Neuronal stem cell (in vitro differentiated cells): ENCODE results near the gene OLFM1.
"Not testable (repeated sequence)": the region's sequence is repeated elsewhere in the genome, so short reads cannot be mapped to it uniquely, and the experiment has no call there.

Experiments used
- DNase-seq: peaks from one replicate; pipeline ENCODE4 v3.0.0-alpha.2; 2013; ENCODE audit warnings: low spot score
- H2AFZ ChIP-seq: one replicate; pipeline ENCODE4 v1.6.1; 2013; ENCODE audit warnings: mild to moderate bottlenecking, low read length, inconsistent platforms
- H2AK5ac ChIP-seq: 2 replicates; pipeline ENCODE4 v1.6.1; 2013; ENCODE audit warnings: low read depth, mild to moderate bottlenecking, inconsistent platforms, low read length, moderate library complexity, mixed read lengths
- H2BK120ac ChIP-seq: 2 replicates; pipeline ENCODE4 v1.6.1; 2013; ENCODE audit warnings: low read depth, mild to moderate bottlenecking, inconsistent platforms, low read length, moderate library complexity, mixed read lengths
- H2BK12ac ChIP-seq: one replicate; pipeline ENCODE4 v1.6.1; 2013; ENCODE audit warnings: low read length, inconsistent platforms
- H2BK15ac ChIP-seq: 2 replicates; pipeline ENCODE4 v1.6.1; 2013; ENCODE audit warnings: mild to moderate bottlenecking, low read length, inconsistent platforms, mixed read lengths
- H2BK5ac ChIP-seq: one replicate; pipeline ENCODE4 v1.6.1; 2013; ENCODE audit warnings: inconsistent platforms, mild to moderate bottlenecking, low read length, moderate library complexity
- H3K14ac ChIP-seq: one replicate; pipeline ENCODE4 v1.6.1; 2013; ENCODE audit warnings: low read length, inconsistent platforms
- H3K18ac ChIP-seq: 2 replicates; pipeline ENCODE4 v1.6.1; 2013; ENCODE audit warnings: low read length, inconsistent platforms
- H3K23ac ChIP-seq: 2 replicates; pipeline ENCODE4 v1.6.1; 2013; ENCODE audit warnings: low read depth, mild to moderate bottlenecking, mixed read lengths, low read length, inconsistent platforms; ENCODE audit not compliant: poor library complexity
- H3K27ac ChIP-seq: replicated peaks from 3 replicates; pipeline ENCODE4 v1.5.1; 2013; ENCODE audit warnings: low read length, inconsistent platforms
- H3K27me3 ChIP-seq, 3 experiments: 2 replicates each; pipeline ENCODE4 v1.6.1; 2013; ENCODE audit warnings: low read length in 3 of 3, mild to moderate bottlenecking in 2 of 3, inconsistent platforms in 1 of 3, low read depth in 1 of 3, mixed read lengths in 1 of 3, moderate library complexity in 1 of 3; ENCODE audit not compliant: control insufficient read depth in 3 of 3, insufficient read depth in 3 of 3
- H3K36me3 ChIP-seq, 2 donors: replicated peaks in 1 of 2; 2 replicates each; pipeline ENCODE4 v1.6.1; 2013; ENCODE audit warnings: low read length in 2 of 2; ENCODE audit not compliant: control insufficient read depth in 2 of 2, insufficient read depth in 2 of 2
- H3K4ac ChIP-seq: 2 replicates; pipeline ENCODE4 v1.6.1; 2013; ENCODE audit warnings: inconsistent platforms, mild to moderate bottlenecking, low read length, moderate library complexity
- H3K4me1 ChIP-seq, 2 donors: 1 replicate in 1 of 2; 2 replicates in 1 of 2; pipeline ENCODE4 v1.6.1; 2013; ENCODE audit warnings: low read length in 2 of 2, low read depth in 1 of 2; ENCODE audit not compliant: control insufficient read depth in 2 of 2, insufficient read depth in 1 of 2
- H3K4me2 ChIP-seq: one replicate; pipeline ENCODE4 v1.6.1; 2013; ENCODE audit warnings: mild to moderate bottlenecking, low read length, inconsistent platforms; ENCODE audit not compliant: insufficient read depth, poor library complexity, severe bottlenecking
- H3K4me3 ChIP-seq, 2 donors: 2 replicates each; pipeline ENCODE4 v1.5.1; 2013; ENCODE audit warnings: low read length in 2 of 2, mild to moderate bottlenecking in 2 of 2, inconsistent platforms in 1 of 2, moderate library complexity in 1 of 2
- H3K79me1 ChIP-seq: one replicate; pipeline ENCODE4 v1.6.1; 2013; ENCODE audit warnings: low read depth, mild to moderate bottlenecking, inconsistent platforms, low read length, moderate library complexity
- H3K9ac ChIP-seq: one replicate; pipeline ENCODE4 v1.6.1; 2013; ENCODE audit warnings: mild to moderate bottlenecking, low read depth, low read length, inconsistent platforms; ENCODE audit not compliant: poor library complexity
- H3K9me3 ChIP-seq, 2 donors: replicated peaks in 1 of 2; 2 replicates each; pipeline versions ENCODE3 to v1.6.1; 2013; ENCODE audit warnings: low read length in 2 of 2, mild to moderate bottlenecking in 2 of 2, inconsistent platforms in 1 of 2, low read depth in 1 of 2, mixed read lengths in 1 of 2, moderate library complexity in 1 of 2; ENCODE audit not compliant: control insufficient read depth in 2 of 2, insufficient read depth in 1 of 2
- H4K8ac ChIP-seq: one replicate; pipeline ENCODE4 v1.6.1; 2013; ENCODE audit warnings: low read depth, mild to moderate bottlenecking, inconsistent platforms, low read length, moderate library complexity
- H4K91ac ChIP-seq: one replicate; pipeline ENCODE4 v1.6.1; 2013; ENCODE audit warnings: low read length, low read depth, mild to moderate bottlenecking, inconsistent platforms; ENCODE audit not compliant: poor library complexity
- WGBS, 2 donors: extraction: QIAGEN DNeasy Blood & Tissue Kit; methylation state at CpG; one replicate each; pipeline ENCODE4 v1.1.7; 2013; ENCODE audit warnings: missing lambda C conversion rate in 2 of 2, mixed read lengths in 1 of 2; ENCODE audit not compliant: insufficient read length in 2 of 2, insufficient replicate concordance in 1 of 2; ENCODE audit errors: extremely low coverage in 2 of 2; 5-methylcytosine and 5-hydroxymethylcytosine counted together

The OLFM1 gene

DNA sequence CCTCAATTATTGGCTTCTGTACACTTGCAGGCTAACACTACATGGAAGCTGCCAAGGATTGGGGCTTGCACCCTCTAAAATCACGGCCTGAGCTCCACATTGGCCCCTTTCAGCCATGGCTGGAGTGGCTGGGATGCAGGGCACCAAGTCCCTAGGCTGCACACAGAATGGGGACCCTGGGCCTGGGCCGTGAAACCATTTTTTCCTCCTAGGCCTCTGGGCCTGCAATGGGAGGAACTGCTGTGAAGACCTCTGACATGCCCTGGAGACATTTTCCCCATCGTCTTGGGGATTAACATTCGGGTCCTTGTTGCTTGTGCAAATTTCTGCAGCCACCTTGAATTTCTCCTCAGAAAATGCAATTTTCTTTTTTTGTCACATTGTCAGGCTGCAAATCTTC is 23.6 kb upstream of the OLFM1 start:
- H3K4ac ChIP-seq, H3K4me1 ChIP-seq, H3K27me3 ChIP-seq, H3K14ac ChIP-seq, H2AFZ ChIP-seq, DNase-seq, H2BK15ac ChIP-seq, H2BK5ac ChIP-seq, H4K8ac ChIP-seq, H3K79me1 ChIP-seq, H3K18ac ChIP-seq, H3K4me3 ChIP-seq, H3K9ac ChIP-seq, H2AK5ac ChIP-seq, H2BK12ac ChIP-seq, H3K27ac ChIP-seq, H3K23ac ChIP-seq, H4K91ac ChIP-seq, H2BK120ac ChIP-seq, H3K36me3 ChIP-seq, H3K4me2 ChIP-seq: not testable (repeated sequence)
- H3K9me3 ChIP-seq = peaks cover 0 to 10% of the 10 kb centered on the region in 2 donors
- WGBS, 2 donors = no CpG with 5 or more reads among the region's 4 CpGs

DNA sequence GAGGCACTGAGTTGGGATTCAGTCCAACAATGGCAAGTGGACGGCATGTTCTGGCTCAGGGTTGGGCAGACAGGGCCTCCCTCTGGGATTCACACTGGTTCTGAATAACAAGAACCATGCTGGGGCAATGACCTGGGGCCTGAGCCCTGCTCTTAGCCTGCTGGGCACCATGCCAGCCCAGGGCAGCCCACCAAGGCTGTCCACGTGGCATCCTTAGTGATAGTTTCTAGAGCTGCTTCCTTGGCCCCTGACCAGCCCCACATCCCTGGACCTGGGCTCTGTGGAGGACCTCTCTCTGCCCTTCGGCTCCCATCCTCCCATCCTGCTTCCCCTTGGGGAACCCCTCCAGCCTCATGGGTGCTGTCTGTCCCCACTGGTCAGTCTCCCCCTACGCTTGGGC is 22.3 kb upstream of the OLFM1 start:
- no peak overlapping the region for H3K4me3 ChIP-seq
- no peak overlapping the region for H3K4ac ChIP-seq
- H2BK120ac ChIP-seq = no peak overlapping the region
- H3K9ac ChIP-seq = no peak overlapping the region
- H4K91ac ChIP-seq = no peak overlapping the region
- DNase-seq = no peak
- peaks cover 0 to 16% (median 0%) of the 10 kb centered on the region in 3 experiments for H3K27me3 ChIP-seq
- H3K18ac ChIP-seq = no peak overlapping the region
- no CpG with 5 or more reads among the region's 4 CpGs for WGBS, 2 donors
- H2AFZ ChIP-seq = no peak overlapping the region
- H2BK5ac ChIP-seq = no peak overlapping the region
- peaks cover 3% of the 10 kb centered on the region for H3K79me1 ChIP-seq
- no peak overlapping the region for H3K4me2 ChIP-seq
- H2BK15ac ChIP-seq = no peak overlapping the region
- no peak overlapping the region for H4K8ac ChIP-seq
- peaks cover 0 to 10% of the 10 kb centered on the region in 2 donors for H3K9me3 ChIP-seq
- peaks cover 0 to 8% of the 10 kb centered on the region in 2 donors for H3K4me1 ChIP-seq
- H3K14ac ChIP-seq = no peak overlapping the region
- H3K36me3 ChIP-seq = no peaks in the 10 kb centered on the region
- H2BK12ac ChIP-seq = no peak overlapping the region
- no peak overlapping the region for H3K27ac ChIP-seq
- H3K23ac ChIP-seq = no peak overlapping the region
- no peak overlapping the region for H2AK5ac ChIP-seq

DNA sequence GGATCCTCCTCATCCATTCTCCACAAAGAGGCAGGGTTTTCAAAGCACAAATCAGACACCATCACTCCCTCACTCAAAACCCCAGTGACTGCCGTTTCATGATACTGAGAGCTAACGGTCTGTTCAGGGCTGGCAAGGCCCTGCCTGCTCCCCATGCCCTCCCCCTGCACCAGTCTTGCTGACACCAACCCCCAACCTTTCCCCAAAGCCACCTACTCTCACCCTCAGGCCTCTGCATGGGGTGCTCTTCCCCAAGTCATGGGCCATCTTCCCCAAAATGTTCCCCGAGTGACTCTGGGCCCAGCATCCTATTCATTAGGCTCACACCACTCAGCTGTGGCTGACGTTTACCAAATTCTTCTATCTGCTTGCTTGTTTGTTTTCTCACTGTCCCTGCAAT is 21.7 kb upstream of the OLFM1 start:
- H2AFZ ChIP-seq = no peak overlapping the region
- H4K8ac ChIP-seq = no peak overlapping the region
- H3K27ac ChIP-seq = no peak overlapping the region
- peaks cover 0 to 13% of the 10 kb centered on the region in 2 donors for H3K4me1 ChIP-seq
- no peak overlapping the region for H3K4me2 ChIP-seq
- no CpG with 5 or more reads among the region's 4 CpGs for WGBS, 2 donors
- DNase-seq = no peak
- H3K36me3 ChIP-seq = no peaks in the 10 kb centered on the region
- no peak overlapping the region for H2BK12ac ChIP-seq
- no peak overlapping the region for H3K23ac ChIP-seq
- H2BK120ac ChIP-seq = no peak overlapping the region
- no peak overlapping the region for H3K14ac ChIP-seq
- H3K4ac ChIP-seq = no peak overlapping the region
- H3K9ac ChIP-seq = no peak overlapping the region
- no peak overlapping the region for H2AK5ac ChIP-seq
- peaks cover 0 to 10% of the 10 kb centered on the region in 2 donors for H3K9me3 ChIP-seq
- no peak overlapping the region for H3K4me3 ChIP-seq
- no peak overlapping the region for H2BK5ac ChIP-seq
- H3K27me3 ChIP-seq = peaks cover 0 to 20% (median 0%) of the 10 kb centered on the region in 3 experiments
- H3K79me1 ChIP-seq = peaks cover 3% of the 10 kb centered on the region
- no peak overlapping the region for H2BK15ac ChIP-seq
- H4K91ac ChIP-seq = no peak overlapping the region
- H3K18ac ChIP-seq = no peak overlapping the region

DNA sequence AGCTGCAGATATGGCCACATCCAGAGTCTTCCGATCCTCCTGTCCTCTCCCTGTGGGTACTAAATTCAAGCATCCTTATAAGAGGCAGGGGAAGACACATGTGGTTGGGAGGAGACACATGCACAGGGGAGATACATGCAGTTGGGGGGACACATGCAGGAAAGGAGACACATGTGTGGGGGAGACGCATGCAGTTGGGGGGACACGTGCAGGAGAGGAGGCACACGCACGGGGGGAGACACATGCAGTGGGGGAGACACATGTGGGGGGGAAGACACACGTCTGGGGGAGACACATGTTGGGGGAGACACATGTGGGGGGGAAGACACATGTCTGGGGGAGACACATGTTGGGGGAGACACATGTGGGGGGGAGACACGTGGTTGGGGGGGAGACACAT is 21.2 kb upstream of the OLFM1 start:
- Histone ChIP-seq H3K4me2 (no peak overlapping the region), H2AFZ (no peak overlapping the region), H3K9ac (peak overlapping the region; percentile 66), H3K9me3 (peaks cover 0 to 10% of the 10 kb centered on the region in 2 donors), H3K18ac (no peak overlapping the region), H2BK12ac (peak overlapping the region; percentile 76), H4K91ac (no peak overlapping the region), H3K27ac (no peak overlapping the region), H3K14ac (no peak overlapping the region), H3K36me3 (no peaks in the 10 kb centered on the region), H3K27me3 (peaks cover 0 to 24% (median 0%) of the 10 kb centered on the region in 3 experiments), H3K79me1 (peaks cover 3% of the 10 kb centered on the region), H4K8ac (no peak overlapping the region), H3K4me1 (peaks cover 0 to 13% of the 10 kb centered on the region in 2 donors), H2BK15ac (no peak overlapping the region), H2AK5ac (no peak overlapping the region), H2BK5ac (no peak overlapping the region), H3K4ac (no peak overlapping the region), H3K4me3 (no peak overlapping the region), H2BK120ac (no peak overlapping the region), H3K23ac (no peak overlapping the region)
- no CpG with 5 or more reads among the region's 7 CpGs for WGBS, 2 donors
- DNase-seq = no peak
